ENCODE data around the gene SERPINE1.
"Not testable (repeated sequence)": the region's sequence is repeated elsewhere in the genome, so short reads cannot be mapped to it uniquely, and the experiment has no call there.

Gene SERPINE1

DNA sequence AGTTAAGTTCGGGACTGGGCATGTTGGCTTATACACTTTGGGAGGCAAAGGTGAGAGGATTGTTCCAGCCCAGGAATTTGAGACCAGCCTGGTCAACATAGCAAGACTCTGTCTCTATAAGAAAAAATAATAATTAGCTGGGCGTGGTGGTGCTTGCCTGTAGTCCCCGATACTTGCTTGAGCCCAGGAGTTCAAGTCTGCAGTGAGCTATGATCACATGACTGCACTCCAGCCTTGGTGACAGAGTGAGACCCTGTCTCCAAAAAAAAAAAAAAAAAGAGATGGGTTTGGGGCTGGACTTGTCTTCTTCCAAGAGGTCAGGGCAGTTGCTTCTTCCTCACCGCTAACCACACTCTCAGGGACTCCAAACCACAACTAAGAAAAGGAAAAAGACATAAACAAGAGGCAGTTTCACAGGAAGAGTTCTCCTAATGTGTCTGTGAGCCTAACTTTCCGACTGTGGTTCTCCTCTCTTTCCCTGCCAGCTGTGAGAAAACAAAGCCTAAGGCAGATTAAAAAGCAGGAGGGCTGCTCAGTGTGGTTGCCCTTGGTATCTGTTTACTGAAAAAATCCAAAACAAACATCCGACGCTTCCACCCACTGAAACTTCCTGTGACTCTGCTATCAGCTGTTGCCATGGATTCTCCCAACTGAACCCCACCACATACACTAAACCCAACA lies 2.4 kb upstream of the SERPINE1 start:
- peak; percentile 85 for DNase-seq (ENCODE audit: low read depth)

DNA sequence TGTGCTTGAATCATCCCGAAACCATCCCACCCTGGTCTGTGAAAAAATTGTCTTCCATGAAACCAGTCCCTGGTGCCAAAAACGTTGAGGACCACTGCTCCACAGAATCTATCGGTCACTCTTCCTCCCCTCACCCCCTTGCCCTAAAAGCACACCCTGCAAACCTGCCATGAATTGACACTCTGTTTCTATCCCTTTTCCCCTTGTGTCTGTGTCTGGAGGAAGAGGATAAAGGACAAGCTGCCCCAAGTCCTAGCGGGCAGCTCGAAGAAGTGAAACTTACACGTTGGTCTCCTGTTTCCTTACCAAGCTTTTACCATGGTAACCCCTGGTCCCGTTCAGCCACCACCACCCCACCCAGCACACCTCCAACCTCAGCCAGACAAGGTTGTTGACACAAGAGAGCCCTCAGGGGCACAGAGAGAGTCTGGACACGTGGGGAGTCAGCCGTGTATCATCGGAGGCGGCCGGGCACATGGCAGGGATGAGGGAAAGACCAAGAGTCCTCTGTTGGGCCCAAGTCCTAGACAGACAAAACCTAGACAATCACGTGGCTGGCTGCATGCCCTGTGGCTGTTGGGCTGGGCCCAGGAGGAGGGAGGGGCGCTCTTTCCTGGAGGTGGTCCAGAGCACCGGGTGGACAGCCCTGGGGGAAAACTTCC lies 784 bp upstream of the SERPINE1 start:
- peak; percentile 80 for DNase-seq (ENCODE audit: low read depth)

DNA sequence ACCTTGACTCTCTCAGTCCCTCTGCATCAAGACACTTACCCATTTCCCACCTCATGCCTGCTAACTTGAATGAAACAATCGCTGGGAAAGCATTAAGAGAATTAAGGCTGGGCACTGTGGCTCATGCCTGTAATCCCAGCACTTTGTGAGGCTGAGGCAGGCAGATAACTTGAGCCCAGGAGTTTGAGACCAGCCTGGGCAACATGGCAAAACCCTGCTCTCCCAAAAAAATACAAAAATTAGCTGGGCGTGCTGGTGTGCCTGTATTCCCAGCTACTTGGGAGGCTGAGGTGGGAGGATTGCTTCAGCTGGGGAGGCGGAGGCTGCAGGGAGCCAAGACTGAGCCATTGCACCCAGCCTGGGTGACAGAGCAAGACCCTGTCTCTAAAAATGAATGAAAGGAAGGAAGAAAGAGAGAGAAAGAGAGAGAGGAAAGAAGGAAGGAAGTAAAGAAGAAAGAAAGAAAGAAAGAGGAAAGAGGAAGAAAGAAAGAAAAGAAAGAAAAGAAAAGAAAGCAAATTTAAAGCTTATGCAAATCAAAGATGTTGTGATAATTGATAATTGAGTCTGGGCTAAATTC lies 646 bp downstream of the SERPINE1 start:
- DNase-seq (ENCODE audit: low read depth) = no peak

DNA sequence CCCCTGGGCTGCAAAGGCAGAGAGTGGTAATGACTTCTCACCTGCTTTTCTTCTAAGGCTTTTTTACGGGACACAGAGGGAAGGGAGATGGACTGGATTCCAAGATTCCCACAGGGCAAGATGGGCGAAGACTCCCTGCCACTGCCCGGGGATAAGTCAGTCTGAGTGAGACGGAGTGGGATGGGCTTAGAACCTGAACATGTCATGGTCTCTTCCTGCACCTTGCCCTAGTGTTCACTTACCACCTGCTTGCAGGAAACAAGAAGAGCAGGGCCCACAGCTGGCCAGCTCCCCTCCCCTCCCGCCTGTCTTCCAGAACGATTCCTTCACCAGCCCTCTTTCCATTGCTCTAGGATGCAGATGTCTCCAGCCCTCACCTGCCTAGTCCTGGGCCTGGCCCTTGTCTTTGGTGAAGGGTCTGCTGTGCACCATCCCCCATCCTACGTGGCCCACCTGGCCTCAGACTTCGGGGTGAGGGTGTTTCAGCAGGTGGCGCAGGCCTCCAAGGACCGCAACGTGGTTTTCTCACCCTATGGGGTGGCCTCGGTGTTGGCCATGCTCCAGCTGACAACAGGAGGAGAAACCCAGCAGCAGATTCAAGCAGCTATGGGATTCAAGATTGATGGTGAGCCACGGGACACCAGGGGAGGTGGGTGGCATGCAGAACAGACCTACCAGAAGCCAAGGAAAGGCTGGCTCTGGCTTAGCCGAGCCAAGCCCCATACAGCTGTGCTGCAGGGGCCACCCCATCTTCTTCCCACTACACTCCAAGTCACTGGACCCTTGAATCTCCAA lies 1.3 kb downstream of the SERPINE1 start:
- peak; percentile 56 for DNase-seq (ENCODE audit: low read depth)

DNA sequence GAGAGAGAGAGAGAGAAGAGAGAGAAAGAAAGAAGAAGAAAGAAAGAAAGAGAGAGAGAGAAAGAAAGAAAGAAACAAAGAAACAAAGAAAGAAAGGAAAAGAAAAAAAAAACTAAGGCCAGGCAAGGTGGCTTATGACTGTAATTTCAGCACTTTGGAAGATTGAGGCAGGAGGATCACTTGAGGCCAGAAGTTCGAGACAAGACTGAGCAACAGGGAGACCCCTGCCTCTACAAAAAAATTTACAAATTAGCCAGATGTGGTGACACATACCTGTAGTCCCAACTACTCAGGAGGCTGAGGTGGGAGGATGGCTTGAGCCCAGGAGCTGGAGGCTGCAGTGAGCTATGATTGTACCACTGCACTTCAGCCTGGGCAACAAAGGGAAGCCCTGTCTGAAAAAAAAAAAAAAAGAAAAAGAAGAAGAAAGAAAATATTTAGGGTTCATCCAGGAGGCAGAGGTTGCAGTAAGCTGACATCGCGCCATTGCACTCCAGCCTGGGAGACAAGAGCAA lies 2.8 kb downstream of the SERPINE1 start:
- DNase-seq (ENCODE audit: low read depth) = no peak

DNA sequence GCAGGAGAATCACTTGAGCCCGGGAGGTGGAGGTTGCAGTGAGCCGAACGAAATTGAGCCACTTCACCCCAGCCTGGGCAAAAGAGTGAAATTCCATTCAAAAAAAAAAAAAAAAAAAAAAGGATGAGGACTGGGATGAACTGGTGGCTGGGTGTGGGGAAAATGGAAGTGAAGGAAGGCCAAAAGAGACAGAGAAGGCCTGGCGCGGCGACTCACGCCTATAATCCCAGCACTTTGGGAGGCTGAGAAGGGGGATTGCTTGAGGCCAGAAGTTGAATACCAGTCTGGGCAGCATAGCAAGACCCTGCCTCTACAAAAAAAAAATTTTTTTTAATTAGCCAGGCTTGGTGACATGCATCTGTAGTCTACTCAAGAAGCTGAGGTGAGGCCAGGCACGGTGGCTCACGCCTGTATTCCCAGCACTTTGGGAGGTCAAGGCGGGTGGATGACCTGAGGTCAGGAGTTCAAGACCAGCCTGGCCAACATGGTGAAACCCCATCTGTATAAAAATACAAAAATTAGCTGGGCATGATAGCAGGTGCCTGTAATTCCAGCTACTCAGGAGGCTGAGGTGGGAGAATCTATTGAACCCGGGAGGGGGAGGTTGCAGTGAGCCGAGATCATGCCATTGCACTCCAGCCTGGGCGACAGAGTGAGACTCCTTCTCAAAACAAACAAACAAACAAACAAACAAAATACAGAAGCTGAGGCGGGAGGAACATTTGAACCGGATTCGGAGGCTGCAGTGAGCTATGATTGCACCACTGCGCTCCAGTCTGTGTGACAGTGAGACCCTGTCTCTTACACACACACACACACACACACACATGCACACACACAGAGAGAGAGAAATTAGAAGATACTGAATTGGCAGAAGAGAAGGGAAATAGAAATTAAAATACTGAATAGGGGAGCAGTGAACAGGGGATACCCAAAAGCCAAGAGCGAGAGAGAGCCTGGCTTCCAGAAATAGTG lies 6.0 kb downstream of the SERPINE1 start:
- not testable (repeated sequence) for DNase-seq (ENCODE audit: low read depth)

DNA sequence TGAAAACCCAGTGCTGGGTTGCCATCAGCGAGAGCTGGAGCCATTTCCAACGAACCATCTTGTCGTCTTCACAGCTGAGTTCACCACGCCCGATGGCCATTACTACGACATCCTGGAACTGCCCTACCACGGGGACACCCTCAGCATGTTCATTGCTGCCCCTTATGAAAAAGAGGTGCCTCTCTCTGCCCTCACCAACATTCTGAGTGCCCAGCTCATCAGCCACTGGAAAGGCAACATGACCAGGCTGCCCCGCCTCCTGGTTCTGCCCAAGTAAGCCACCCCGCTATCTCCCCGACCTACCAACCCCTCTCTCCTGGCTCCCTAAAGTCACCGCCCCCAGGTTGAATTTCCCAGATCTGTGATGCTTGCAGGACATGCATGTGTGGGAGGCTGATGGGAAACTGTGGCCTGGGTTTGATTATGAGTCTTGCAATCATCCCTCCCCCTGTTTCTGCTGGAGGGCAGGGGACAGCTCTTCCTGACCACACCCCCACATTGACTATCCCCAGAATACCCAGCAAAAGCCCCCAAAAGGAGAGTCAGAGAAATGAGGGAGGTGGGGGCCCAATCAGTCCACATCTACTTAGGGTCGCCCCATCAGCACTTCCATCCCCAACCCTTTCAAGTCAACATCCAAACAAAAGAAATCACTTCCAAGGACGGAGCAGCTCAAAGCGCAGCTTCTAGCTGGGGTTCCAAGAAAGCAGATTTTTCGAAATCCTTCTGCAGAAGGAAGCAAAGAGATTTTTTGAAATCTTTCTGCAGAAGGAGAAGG lies 6.9 kb downstream of the SERPINE1 start:
- DNase-seq (ENCODE audit: low read depth) = no peak

DNA sequence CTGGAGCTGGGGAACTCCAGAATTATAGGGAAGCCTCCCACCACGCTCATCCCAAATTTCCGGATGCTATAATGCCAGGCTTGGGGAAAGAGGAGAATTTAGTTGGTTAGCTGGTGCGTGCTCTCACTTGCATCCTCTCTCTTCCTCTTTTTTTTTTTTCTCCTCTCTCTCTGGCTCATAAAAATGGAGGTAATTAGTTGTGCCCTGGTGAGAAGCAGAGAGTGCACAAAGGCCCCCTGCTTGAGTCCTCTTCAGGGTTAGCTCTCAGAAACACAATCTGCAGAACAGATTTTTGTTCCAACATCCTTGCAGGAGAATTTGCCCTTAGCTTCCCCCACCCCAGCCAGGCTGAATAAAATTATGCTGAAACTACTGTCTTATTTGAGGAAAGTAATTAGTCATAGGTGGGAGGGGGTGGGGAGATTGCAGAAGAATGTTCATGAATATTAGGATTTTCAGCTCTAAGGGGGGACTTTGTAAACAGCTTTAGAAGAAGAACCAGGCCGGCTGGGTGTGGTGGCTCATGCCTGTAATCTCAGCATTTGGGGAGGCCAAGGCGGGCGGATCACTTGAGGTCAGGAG lies 7.6 kb downstream of the SERPINE1 start:
- peak; percentile 61 for DNase-seq (ENCODE audit: low read depth)

DNA sequence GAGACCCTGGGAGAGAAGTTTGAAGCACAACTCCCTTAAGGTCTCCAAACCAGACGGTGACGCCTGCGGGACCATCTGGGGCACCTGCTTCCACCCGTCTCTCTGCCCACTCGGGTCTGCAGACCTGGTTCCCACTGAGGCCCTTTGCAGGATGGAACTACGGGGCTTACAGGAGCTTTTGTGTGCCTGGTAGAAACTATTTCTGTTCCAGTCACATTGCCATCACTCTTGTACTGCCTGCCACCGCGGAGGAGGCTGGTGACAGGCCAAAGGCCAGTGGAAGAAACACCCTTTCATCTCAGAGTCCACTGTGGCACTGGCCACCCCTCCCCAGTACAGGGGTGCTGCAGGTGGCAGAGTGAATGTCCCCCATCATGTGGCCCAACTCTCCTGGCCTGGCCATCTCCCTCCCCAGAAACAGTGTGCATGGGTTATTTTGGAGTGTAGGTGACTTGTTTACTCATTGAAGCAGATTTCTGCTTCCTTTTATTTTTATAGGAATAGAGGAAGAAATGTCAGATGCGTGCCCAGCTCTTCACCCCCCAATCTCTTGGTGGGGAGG lies 10.8 kb downstream of the SERPINE1 start:
- DNase-seq (ENCODE audit: low read depth) = no peak

DNA sequence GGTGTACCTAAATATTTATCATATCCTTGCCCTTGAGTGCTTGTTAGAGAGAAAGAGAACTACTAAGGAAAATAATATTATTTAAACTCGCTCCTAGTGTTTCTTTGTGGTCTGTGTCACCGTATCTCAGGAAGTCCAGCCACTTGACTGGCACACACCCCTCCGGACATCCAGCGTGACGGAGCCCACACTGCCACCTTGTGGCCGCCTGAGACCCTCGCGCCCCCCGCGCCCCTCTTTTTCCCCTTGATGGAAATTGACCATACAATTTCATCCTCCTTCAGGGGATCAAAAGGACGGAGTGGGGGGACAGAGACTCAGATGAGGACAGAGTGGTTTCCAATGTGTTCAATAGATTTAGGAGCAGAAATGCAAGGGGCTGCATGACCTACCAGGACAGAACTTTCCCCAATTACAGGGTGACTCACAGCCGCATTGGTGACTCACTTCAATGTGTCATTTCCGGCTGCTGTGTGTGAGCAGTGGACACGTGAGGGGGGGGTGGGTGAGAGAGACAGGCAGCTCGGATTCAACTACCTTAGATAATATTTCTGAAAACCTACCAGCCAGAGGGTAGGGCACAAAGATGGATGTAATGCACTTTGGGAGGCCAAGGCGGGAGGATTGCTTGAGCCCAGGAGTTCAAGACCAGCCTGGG lies 11.4 kb downstream of the SERPINE1 start:
- DNase-seq (ENCODE audit: low read depth) = peak; percentile 97

DNA sequence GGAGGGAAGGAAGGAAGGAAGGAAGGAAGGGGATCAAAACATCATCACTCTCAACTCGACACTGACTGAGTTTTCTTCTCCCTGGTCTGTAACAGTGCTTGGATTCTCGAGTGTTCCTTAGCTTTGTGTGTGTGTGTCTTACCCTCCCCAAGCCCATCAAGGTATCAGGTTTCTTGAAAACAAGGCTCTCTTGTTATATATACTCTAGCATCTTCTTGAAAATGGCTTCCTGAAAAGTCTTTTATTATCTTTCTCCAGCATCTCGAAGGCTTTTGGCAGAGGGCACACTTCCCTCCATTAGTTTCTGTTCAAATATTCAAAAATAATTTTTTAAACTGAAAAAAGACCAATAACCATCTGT lies 13.4 kb downstream of the SERPINE1 start:
- no peak for DNase-seq (ENCODE audit: low read depth)

DNA sequence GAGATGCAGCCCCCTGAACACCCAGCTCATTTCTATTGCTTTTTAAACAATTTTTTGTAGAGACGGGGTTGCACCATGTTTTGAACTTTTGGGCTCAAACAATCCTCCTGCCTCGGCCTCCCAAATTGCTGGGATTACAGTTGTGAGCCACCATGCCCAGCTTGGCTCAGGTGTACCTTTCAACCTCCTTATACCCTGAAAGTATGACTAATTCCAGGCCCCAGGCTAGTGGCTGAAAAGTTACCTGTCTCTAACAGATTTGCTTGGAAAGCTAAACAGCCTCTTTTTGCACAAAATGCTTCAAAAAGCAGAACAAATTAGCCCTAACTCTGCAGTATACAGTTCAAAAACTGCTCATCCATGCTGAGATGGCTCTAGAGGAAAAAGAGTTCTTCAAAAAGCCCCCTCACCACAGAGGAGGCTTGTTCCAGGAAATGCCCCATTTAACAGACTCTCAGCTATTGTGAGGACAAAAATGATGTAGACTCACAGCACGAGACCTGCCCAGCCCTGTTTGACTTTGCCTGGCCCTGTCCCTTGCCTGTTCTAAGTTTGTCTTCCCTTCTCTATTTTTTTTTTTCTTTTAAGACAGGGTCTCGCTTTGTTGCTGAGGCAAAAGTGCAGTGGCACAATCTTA lies 14.0 kb downstream of the SERPINE1 start:
- DNase-seq (ENCODE audit: low read depth) = no peak

DNA sequence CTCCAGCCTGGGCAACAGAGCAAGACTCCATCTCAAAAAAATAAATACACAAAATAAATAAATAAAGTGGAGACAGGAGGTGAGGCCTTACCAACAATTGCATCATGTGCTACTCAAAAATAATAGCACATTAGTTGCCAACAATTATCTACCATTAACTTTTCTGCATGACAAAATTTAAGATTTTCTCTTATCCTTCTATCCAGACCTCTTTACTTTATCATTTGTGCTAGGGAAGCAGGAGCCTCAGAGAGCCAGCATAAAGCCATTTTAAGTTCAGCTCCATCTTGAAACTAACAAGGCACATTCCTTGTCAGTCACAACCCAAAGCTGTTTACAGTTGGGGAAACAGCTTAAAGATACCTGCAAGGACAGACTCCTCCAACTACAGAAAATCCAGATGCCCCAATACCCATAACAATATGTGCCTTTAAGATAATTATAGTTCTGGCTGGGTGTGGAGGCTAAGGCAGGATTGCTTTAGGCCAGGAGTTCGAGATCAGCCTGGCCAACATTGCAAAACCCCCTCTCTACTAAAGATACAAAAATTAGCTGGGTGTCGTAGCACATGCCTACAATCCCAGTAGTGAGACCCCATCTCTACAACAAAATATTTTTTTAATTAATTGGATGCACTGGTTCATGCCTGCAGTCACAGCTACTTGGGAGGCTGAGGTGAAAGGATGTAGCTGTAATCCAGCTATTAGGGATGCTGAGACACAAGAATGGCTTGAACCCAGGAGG lies 25.2 kb downstream of the SERPINE1 start:
- DNase-seq (ENCODE audit: low read depth) = no peak

DNA sequence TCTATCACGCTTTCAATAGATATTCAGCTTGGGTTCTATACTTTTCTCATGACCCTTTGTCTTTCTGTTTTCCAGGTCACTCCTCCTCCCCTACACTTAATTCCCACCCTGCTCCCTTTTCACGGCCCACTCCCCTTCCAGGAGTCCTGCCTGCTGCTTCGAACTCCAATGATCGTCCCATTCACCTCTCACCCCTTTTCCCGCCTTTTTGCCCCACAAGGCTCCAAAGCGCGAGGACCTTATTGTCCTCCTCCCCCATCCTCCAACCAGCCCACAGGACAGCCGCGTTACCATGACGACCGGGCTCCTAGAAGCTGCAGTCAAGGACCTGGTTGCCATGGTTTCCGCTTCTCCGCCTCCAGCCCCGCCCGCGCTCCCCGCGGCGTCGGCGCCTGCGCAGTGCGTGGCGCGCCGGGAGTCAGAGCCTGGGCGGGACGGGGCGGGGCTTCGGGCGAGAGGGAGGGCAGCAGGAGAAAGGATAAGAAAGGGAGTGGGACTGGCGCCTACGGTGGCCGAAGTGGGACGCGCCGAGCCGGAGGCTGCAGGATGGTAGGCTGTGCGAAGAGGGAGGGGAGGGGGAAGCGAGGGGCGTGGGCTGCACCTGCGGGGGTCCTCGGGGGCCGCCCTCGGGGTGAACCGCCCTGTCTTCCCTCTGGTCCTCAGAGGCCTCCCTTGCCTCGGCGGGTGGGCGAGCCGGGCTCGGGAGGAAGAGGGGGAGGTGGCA lies 27.2 kb downstream of the SERPINE1 start, which contains the start of gene AP1S1:
Gene AP1S1, plus strand, starts transcription at position 508 of the 724 bp plus-strand sequence. Its CDS starts 39 bp downstream, at position 547.
- peak; percentile 90 for DNase-seq (ENCODE audit: low read depth)

DNA sequence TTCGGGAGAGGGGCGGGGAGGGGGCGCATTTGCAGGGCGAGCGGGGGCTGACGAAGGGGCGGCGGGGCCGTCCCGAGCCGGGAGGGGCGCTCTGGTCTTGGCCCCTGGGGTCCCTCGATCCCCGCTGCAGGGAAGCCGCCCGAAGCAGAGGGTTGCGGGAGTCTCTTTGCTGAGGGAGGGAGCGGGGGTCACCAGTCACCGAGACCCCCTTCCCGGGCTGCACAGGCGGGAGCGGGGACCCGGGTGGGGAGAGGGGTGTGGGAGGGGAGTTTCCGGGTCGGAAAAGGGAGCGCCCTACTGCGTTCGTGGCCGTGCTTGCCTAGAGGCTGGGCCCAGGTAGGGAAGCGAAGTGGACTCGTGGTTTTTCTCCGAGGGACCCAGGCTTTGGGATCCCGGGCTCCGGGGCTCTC lies 27.8 kb downstream of the SERPINE1 start:
- peak; percentile 19 for DNase-seq (ENCODE audit: low read depth)

DNA sequence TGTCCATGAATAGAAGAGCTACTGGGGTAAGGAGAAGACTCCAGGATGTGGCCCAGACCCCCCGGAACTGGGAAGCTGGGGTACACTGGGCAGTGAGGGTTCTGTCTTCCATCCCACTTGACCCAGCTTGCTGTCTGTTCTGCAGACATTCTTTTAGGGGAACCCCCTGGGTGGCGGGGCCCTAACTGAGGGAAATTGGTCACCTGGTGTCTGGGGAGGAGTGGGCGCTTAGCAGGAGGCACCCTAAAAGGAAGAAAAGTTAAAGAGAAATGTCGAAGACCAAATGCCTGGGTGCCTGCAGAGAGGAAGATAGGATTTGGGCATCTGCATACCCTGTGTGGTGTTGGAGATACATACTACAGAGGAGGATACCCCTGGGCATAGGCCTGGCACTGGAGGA lies 28.4 kb downstream of the SERPINE1 start:
- no peak for DNase-seq (ENCODE audit: low read depth)

DNA sequence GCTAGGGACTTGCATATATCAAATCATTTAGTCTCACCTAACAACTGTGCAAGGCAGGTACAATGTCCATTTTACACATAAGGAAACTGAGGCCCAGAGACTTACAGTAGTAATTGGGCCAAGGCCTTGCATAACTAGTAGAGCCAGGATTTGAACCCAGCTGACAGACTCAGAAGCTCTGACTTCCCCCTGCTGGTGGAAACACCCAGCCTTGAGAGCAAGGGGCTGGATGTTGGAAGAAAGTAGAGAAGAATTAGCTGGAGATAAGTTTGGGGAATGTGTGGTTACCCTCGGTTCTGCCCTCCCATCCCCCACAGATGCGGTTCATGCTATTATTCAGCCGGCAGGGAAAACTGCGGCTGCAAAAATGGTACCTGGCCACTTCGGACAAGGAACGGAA lies 29.4 kb downstream of the SERPINE1 start:
- DNase-seq (ENCODE audit: low read depth) = peak; percentile 38
